ENCODE measurements around the gene ESM1.
"Not testable (repeated sequence)": the region's sequence is repeated elsewhere in the genome, so short reads cannot be mapped to it uniquely, and the experiment has no call there.

The ESM1 gene, protein sequence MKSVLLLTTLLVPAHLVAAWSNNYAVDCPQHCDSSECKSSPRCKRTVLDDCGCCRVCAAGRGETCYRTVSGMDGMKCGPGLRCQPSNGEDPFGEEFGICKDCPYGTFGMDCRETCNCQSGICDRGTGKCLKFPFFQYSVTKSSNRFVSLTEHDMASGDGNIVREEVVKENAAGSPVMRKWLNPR

DNA sequence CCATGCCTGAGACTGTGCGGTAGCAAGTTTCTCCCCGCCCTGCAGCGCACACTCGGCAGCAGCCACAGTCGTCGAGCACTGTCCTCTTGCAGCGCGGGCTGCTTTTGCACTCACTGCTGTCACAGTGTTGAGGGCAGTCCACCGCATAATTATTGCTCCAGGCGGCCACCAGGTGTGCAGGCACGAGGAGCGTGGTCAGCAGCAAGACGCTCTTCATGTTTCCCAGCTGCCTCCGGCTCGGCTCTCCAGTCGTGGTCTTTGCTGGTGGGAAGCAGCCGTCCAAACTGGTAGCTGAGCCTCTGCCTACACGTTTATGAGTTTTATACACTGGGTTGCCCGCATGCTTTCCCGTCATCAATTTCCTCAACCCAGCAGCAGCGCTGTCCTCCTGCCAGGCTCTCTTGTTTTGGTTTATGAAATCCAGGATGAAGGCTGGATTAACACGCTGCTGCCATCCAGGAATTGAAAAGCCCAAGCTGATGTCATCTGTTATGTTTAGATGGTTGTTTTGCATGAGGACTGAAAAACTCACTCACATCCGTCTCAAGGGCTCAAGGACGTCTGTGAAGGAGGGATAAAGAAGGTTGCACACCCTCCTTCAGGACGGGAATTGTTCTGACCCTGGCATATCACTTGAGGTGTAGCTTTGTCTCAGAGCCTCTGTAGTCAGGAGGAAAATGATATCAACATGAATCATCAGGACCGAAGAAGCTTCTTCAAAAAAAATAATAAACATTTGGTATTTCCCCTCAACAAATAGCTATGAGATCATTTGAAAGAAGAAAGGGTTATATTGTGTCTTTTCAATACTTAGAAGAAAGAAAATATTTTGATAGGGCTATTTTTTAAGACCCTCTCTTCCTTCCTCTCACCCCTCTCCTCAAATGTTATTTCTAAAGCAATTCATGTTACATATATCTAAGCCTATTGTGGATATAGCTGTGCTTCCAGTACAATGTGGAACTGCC, at the start of gene ESM1:
Gene ESM1 (minus strand): TSS at position 293 of the 968 bp plus-strand sequence. CDS start 76 bp downstream, at position 217.
- FAIRE-seq, result no peak

GRCh38 chr5:55033568-55033967, 48.2 kb upstream of the ESM1 start:
- no peak for FAIRE-seq

DNA sequence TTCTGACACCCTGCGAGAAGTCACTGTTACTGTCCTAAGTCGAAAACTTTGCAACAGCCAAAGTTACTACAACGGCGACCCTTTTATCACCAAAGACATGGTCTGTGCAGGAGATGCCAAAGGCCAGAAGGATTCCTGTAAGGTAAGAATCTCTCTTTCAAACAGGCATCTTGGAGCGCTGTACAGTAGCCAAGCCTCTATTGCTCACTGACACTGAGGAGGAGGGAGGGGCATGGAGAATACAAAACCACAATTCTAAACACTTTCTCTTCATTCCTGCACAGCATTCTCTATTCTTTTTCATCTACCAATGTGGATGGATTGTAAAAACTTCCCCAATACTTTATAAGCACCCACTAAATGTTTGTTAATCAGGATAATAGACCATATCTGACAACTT, 46.1 kb upstream of the ESM1 start:
- FAIRE-seq, result no peak

DNA sequence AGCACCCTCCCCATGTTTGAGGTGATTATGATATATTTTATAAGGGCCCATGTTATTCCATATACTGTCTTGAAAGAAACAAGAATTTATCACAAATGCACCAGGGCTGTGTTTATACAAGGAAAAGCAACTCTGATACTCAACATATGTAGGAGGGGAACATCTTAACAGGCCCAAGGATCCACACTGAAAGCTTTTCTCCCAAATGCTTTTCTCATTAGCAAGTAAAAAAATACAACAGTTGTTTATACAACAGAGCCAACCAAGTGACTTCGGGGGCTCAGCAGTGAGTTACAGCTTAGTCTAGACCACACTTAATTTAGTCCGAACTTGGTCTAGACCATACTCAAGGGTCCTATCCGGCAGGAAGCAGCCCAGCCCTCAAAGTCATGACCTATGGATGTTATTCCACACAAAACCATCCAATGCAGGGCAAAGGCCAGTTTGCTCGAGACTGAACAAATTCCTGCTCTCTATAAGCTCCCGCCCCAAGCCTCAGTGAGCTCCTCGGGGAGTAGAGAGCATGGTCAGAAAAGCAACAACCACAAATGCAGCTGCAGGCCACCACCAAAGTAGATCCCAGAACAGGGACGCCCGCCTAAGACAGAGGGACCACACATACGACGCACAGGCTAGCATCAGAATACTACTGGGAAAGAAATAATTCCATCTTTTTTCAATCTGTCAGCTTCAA, 45.4 kb upstream of the ESM1 start:
- FAIRE-seq, result no peak

DNA sequence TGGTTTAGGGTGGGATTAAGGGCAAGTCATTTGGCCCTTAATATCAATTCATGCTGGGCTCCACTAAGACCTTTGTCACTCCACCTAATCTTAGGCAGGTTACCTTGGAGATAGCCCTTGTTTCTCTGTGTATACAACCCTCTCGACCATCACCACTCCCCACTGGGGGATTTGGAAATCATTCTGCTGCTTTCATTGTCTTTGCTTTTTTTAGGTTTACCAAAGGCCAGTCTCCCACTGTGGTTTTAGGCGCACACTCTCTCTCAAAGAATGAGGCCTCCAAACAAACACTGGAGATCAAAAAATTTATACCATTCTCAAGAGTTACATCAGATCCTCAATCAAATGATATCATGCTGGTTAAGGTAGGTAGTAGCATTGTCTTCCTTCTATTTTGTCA, 44.8 kb upstream of the ESM1 start:
- no peak for FAIRE-seq

GRCh38 chr5:55027595-55027994, 42.2 kb upstream of the ESM1 start:
- no peak for FAIRE-seq

GRCh38 chr5:55022450-55022849, 37.1 kb upstream of the ESM1 start:
- no peak for FAIRE-seq

DNA sequence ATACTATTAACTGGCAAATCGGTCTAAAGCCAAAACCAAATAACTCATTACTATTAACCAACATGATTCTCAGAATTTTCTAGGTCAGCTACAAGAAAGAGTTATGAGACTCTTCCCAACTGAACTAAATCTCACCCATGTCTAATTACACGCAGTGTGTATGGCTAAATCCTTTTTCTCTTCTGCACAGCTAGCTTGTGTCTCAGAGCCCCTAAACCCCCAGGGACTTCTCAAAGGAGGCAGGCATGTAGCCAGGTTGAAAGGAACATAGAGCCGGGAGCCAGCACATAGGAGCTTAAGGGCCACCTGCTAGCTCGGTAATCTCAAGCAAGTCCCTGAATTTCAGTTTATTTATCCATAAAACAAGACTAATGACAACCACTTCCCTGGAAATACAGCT, 36.4 kb upstream of the ESM1 start:
- no peak for FAIRE-seq

GRCh38 chr5:55021410-55021809, 36.0 kb upstream of the ESM1 start:
- no peak for FAIRE-seq

GRCh38 chr5:55010149-55010548, 24.8 kb upstream of the ESM1 start:
- not testable (repeated sequence) for FAIRE-seq

- no peak for FAIRE-seq
Measured at GRCh38 chr5:55004729-55005128, 19.3 kb upstream of the ESM1 start.

GRCh38 chr5:55003432-55004065, 18.2 kb upstream of the ESM1 start:
- FAIRE-seq, result no peak

DNA sequence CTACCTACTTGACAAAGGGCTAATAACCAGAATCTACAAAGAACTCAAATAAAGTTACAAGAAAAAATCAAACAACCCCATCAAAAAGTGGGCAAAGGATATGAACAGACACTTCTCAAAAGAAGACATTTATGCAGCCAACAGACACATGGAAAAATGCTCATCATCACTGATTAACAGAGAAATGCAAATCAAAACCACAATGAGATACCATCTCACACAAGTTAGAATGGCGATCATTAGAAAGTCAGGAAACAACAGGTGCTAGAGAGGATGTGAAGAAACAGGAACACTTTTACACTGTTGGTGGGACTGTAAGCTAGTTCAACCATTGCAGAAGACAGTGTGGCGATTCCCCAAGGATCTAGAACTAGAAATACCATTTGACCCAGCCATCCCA, 16.8 kb upstream of the ESM1 start:
- not testable (repeated sequence) for FAIRE-seq

GRCh38 chr5:54997081-54997480, 11.7 kb upstream of the ESM1 start:
- FAIRE-seq, result no peak

GRCh38 chr5:54996466-54996865, 11.1 kb upstream of the ESM1 start:
- no peak for FAIRE-seq

GRCh38 chr5:54995168-54995567, 9.8 kb upstream of the ESM1 start:
- no peak for FAIRE-seq

GRCh38 chr5:54994628-54995027, 9.2 kb upstream of the ESM1 start:
- FAIRE-seq, result no peak

DNA sequence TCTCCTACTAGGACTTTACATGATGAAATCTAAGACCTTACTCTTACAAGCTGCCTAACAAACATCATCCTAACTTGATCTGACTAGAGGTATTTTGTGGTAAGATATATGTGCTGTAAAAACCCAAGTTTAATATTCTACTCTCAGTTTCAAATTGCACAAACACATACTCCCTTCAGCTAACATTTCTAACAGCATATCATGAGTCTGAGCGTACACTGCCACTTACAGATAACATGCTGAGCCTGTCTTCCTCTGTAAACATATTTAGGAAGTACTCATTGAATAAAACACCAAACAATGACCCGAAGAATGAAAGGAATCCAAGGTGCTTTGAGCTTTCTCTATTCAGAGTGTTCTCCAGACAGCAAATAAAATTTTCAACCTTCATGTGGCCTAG, 7.9 kb upstream of the ESM1 start:
- no peak for FAIRE-seq

- no peak for FAIRE-seq
Measured at GRCh38 chr5:54991416-54991815, 6.0 kb upstream of the ESM1 start.

- no peak for FAIRE-seq
Measured at GRCh38 chr5:54990841-54991258, 5.5 kb upstream of the ESM1 start.

DNA sequence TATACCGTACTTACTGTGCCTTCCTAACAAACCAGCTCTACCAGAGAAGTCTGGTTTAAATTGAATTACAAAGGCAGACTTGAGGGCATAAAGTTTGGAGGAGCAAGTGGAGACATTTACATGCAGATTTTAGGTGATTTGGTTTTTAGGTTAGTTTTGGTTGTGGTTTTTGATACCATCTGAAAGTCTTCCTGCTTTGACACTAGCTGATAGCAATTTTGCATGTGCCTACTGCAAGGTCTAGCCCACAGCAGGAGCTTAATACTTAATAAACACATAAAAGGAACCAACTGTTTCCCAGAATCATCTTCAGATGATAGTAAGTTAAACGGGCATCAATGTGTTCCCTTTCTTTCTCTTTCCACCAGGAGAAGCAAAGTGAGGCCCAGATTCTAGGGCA, 3.4 kb upstream of the ESM1 start:
- no peak for FAIRE-seq

DNA sequence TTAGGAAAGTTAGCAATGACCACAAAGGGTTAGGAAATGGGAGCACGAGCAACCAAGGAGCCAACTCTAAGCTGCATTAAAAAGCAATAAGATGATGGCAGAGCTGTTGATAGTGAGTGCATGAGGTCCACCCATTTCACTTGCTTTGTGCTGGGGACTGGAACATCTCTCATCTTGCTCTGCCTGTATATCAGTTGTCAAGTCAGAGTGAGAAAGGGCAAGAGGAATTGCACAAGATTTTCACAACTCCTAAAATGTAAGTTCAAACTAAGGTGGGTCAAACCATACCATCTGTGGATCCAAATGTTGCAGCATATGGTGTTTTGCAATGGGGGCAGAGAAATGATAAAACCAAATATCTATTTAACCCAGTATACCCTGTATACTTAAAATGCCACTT, 2.8 kb upstream of the ESM1 start:
- FAIRE-seq, result no peak

DNA sequence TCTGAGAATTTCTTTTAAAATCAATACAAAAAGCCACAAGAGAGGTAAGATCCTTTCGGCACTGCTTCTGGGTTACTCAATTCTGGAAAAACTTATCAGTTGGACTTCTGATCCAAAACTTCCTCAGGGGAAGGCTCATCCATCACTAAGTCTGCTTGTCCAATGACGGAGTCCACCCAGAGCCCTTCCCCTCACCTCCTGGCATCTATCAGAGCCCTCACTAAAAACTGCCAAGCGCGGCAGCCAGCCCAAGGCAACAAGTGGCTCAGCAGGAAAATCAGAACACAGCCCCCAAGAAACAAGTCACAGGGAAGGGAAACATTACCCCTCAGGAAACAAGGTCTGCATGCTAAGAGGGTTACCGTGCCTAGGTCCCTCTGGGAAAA, 869 bp upstream of the ESM1 start:
- no peak for FAIRE-seq
